T47D (cell line): ENCODE results near the gene CLGN.
A peak's percentile ranks its signal among the peaks of the same experiment; 100 is the strongest.

Experiments used
- DNase-seq, 2 experiments: peaks; one replicate each; pipeline versions ENCODE4 v3.0.0 to v3.0.0-alpha.2; 2011 to 2012; ENCODE audit warnings: low read depth in 1 of 2, low spot score in 1 of 2
- JUND ChIP-seq: IDR thresholded peaks from 2 replicates; pipeline ENCODE4 v1.6.1; 2012; ENCODE audit warnings: low read depth
- in situ Hi-C: cut with HindIII; loops from 2 replicates; pipeline ENCODE4 v1.10.0; 2016; ENCODE audit warnings: low sequenced_read_pairs, low pct_unique_long_range_greater_than_20kb

The CLGN gene

GRCh38 chr4:140344101-140344500 lies 83.3 kb downstream of the CLGN start:
- DNase-seq: no peak
- in situ Hi-C loops: no loop called here
- TF ChIP-seq JUND: no peak

- peak in 1 of 2 experiments; percentile 42 for DNase-seq
- TF ChIP-seq JUND: no peak
- in situ Hi-C loops: no loop called here
Measured at GRCh38 chr4:140343303-140343702, 84.1 kb downstream of the CLGN start.

- no peak for DNase-seq
Measured at GRCh38 chr4:140342620-140343019, 84.8 kb downstream of the CLGN start.

More at GRCh38 chr4:140342620-140343019, 84.8 kb downstream of the CLGN start:
- in situ Hi-C loops: no loop called here
- TF ChIP-seq JUND: no peak
